Adrenal gland (tissue), 5 donors: ENCODE measurements around the gene MYO7A.

Experiments
- CTCF ChIP-seq, 6 experiments: fragments of 450-650 bp in 4 of 6; fragments of 200-600 bp in 2 of 6; sonication (generic) in 1 of 6; IDR thresholded peaks; 1 replicate in 5 of 6; 2 replicates in 1 of 6; pipeline versions ENCODE4 v1.5.1 to v1.8.0; 2016 to 2021; ENCODE audit warnings: antibody characterized with exemption in 6 of 6, mild to moderate bottlenecking in 2 of 6, moderate library complexity in 1 of 6
- POLR2A ChIP-seq, 2 donors: fragments of 450-650 bp; IDR thresholded peaks; one replicate each; pipeline ENCODE4 v1.6.1; 2017; ENCODE audit warnings: antibody characterized with exemption in 2 of 2, mild to moderate bottlenecking in 2 of 2, moderate library complexity in 1 of 2
- donor health status: DM: no; HTN: no; CAD: no.

- TF ChIP-seq CTCF (IDR thresholded peaks at IDR 0.05), result no peak
- TF ChIP-seq POLR2A (IDR thresholded peaks at IDR 0.05), result no peak
These were observed 24.7 kb upstream of the MYO7A start for GRCh38 chr11:77103319-77103718.
